ENCODE results near the gene TMEM132E.

The TMEM132E gene

GRCh38 chr17:34673995-34674890 lies 94.9 kb downstream of the TMEM132E start:
- no peak overlapping the region for H3K27ac ChIP-seq
- TF ChIP-seq ZFX (IDR thresholded peaks at IDR 0.05; ENCODE audit: borderline replicate concordance) (no peak), CTCF (IDR thresholded peaks at IDR 0.05) (no peak)

GRCh38 chr17:34675143-34675542 lies 95.8 kb downstream of the TMEM132E start:
- no peak overlapping the region for H3K27ac ChIP-seq
- no peak for TF ChIP-seq CTCF (IDR thresholded peaks at IDR 0.05)
- TF ChIP-seq ZFX (IDR thresholded peaks at IDR 0.05; ENCODE audit: borderline replicate concordance): no peak

- TF ChIP-seq CTCF (IDR thresholded peaks at IDR 0.05): no peak
- TF ChIP-seq ZFX (IDR thresholded peaks at IDR 0.05; ENCODE audit: borderline replicate concordance): no peak
- no peak overlapping the region for H3K27ac ChIP-seq
These were observed 96.2 kb downstream of the TMEM132E start for GRCh38 chr17:34675605-34676004.

- no peak overlapping the region for H3K27ac ChIP-seq
- TF ChIP-seq ZFX (IDR thresholded peaks at IDR 0.05; ENCODE audit: borderline replicate concordance) (no peak), CTCF (IDR thresholded peaks at IDR 0.05) (no peak)
These were observed 100.8 kb downstream of the TMEM132E start for GRCh38 chr17:34680151-34680550.

- TF ChIP-seq CTCF (IDR thresholded peaks at IDR 0.05) (no peak), ZFX (IDR thresholded peaks at IDR 0.05; ENCODE audit: borderline replicate concordance) (no peak)
- no peak overlapping the region for H3K27ac ChIP-seq
These were observed 102.9 kb downstream of the TMEM132E start for GRCh38 chr17:34682305-34682704.

- H3K27ac ChIP-seq: no peak overlapping the region
- no peak for TF ChIP-seq ZFX (IDR thresholded peaks at IDR 0.05; ENCODE audit: borderline replicate concordance)
- TF ChIP-seq CTCF (IDR thresholded peaks at IDR 0.05): no peak
These were observed 104.0 kb downstream of the TMEM132E start for GRCh38 chr17:34683390-34683789.

Data from 22Rv1 (cell line).